ENCODE results near the gene RPGRIP1. TPM values are rescaled to one million over a fixed set of nuclear protein-coding genes. Genes with fewer than 3 reads are reported as not detected.

RPGRIP1 gene
- total and polyA plus RNA-seq, 9 of the 15 experiments (the other 6 are each of a cell fraction or from before 2014, with no cell fraction given), result 0.47 to 0.95 (median 0.65) TPM; not detected in 1

DNA sequence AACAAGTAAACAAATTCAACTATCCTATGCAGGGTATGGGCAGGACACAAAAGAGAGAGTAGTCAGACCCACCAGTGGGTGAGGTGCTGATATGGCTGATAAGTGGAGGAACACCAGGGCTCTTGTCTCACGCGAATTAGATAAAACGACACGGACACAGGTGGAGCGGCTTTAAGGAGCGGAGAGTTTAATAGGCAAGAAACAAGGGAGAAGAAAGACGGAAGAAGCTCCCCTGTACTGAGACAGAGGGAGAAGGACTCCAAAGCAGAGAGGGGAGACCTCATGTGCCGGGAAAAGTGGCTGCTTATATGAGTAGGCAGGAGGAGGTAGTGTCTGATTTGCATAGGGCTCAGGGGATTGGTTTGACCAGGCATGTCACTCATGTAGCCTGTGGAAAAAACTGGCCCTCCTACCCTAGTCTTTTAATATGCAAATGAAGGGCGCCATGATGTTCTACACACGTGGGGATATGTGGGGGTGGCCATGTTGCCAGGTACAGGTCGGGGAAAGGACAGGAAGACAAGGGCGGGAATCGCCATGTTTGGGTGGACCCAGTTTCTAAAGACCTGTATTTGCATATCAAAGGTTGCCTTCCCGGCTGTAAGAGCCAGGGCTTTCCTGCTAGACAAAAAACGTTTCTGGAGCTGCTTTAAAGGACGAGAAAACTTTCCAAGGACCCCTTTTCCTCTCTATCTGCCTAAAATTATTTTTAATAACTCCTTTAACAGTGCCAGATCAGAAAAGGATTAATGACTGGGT is 28.8 kb downstream of the RPGRIP1 start (continued):
- TF ChIP-seq ATF1 (CRISPR knock-in tag; IDR thresholded peaks at IDR 0.05) (no peak), ATF1 (tag; IDR thresholded peaks at IDR 0.05) (peak; percentile 70), AFF1 (IDR thresholded peaks at IDR 0.05; ENCODE audit: low read depth in 1 of 2, partially characterized antibody in 2 of 2) (peak in 1 of 2 experiments; percentile 36), CBX2 (IDR thresholded peaks at IDR 0.05; ENCODE audit: insufficient read depth, low read length, poor library complexity, severe bottlenecking) (no peak), MTA3 (IDR thresholded peaks at IDR 0.05; ENCODE audit: borderline replicate concordance) (0 out of 2 replicates have a peak, but pooled peaks have one; percentile 59), DACH1 (IDR thresholded peaks at IDR 0.05; ENCODE audit: partially characterized antibody) (no peak), ZFP36 (IDR thresholded peaks at IDR 0.05; ENCODE audit: low read depth, low read length, partially characterized antibody) (no peak), ETS2 (tag; IDR thresholded peaks at IDR 0.05; ENCODE audit: borderline replicate concordance, poor library complexity, severe bottlenecking) (no peak), SMARCA4 (IDR thresholded peaks at IDR 0.05) (peak; percentile 63), NR2C2 (CRISPR knock-in tag; IDR thresholded peaks at IDR 0.05) (no peak), NR2C2 (tag; IDR thresholded peaks at IDR 0.05) (peak; percentile 78), TBP (optimal IDR thresholded peaks at IDR 0.05; ENCODE audit: low read depth, low read length) (peak; percentile 72), EHMT2 (IDR thresholded peaks at IDR 0.05) (0 out of 2 replicates have a peak, but pooled peaks have one; percentile 12), NCOA2 (IDR thresholded peaks at IDR 0.05; ENCODE audit: partially characterized antibody in 2 of 2) (no peak), ZFPM2 (CRISPR knock-in tag; IDR thresholded peaks at IDR 0.05) (no peak), DEAF1 (CRISPR knock-in tag; IDR thresholded peaks at IDR 0.05) (no peak), CREM (IDR thresholded peaks at IDR 0.05; ENCODE audit: low read depth) (0 out of 2 replicates have a peak, but pooled peaks have one; percentile 5), CREB1 (IDR thresholded peaks at IDR 0.05) (no peak), CREB1 (CRISPR knock-in tag; IDR thresholded peaks at IDR 0.05) (peak; percentile 52; the same call in 1 of the 2 replicates), GATAD2A (IDR thresholded peaks at IDR 0.05) (peak; percentile 16; the same call in 1 of the 2 replicates), CHD1 (IDR thresholded peaks at IDR 0.05; ENCODE audit: low read length) (no peak), ZNF384 (IDR thresholded peaks at IDR 0.05; ENCODE audit: low read depth, low read length) (peak; percentile 59)
- TF ChIP-seq, protein P1, sequence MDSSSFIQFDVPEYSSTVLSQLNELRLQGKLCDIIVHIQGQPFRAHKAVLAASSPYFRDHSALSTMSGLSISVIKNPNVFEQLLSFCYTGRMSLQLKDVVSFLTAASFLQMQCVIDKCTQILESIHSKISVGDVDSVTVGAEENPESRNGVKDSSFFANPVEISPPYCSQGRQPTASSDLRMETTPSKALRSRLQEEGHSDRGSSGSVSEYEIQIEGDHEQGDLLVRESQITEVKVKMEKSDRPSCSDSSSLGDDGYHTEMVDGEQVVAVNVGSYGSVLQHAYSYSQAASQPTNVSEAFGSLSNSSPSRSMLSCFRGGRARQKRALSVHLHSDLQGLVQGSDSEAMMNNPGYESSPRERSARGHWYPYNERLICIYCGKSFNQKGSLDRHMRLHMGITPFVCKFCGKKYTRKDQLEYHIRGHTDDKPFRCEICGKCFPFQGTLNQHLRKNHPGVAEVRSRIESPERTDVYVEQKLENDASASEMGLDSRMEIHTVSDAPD (CRISPR knock-in tag; IDR thresholded peaks at IDR 0.05), result no peak
